HG03520 (cell line): Measurements from ENCODE around the gene PKD1.

Experiments used
- ATAC-seq: cut with Tn5 transposase; IDR thresholded peaks from one replicate; pipeline ENCODE4 v1.9.1; 2021; ENCODE audit warnings: mild to moderate bottlenecking, moderate library complexity; ENCODE audit not compliant: unreplicated experiment

Gene PKD1

DNA sequence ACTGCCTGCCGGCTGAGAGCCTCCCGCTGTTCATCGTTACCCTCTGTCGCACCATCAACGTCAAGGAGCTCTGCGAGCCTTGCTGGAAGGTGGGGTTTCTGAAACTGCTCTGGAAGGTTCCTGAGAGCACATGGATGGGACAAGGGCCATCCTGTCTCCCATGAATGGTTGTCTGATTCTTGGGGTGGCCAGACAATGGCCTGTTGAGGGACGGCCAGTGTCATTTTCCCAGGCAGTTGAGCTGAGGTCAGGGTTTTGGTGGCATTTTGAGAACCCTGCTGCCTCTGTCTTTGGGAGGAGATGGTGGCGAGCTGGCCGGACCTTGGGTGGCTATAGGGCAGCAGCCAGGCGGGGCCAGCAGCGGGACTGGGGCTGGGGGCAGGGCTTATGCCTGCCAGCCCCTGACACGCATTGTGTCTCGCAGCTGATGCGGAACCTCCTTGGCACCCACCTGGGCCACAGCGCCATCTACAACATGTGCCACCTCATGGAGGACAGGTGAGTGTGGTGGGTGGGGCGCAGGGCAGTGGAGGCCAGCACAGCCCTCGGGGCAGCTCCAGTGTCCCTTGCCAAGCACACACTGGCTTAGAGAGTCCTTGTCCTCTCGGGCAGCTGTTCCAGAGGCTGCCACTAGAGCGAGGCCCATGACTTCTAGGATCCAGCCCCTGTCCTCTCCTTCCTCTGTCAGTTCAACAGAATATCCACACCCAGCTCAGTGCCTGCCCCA is 78.9 kb downstream of the PKD1 start:
- no peak for ATAC-seq

GRCh38 chr16:2056077-2056476 is 79.6 kb downstream of the PKD1 start:
- ATAC-seq: no peak

DNA sequence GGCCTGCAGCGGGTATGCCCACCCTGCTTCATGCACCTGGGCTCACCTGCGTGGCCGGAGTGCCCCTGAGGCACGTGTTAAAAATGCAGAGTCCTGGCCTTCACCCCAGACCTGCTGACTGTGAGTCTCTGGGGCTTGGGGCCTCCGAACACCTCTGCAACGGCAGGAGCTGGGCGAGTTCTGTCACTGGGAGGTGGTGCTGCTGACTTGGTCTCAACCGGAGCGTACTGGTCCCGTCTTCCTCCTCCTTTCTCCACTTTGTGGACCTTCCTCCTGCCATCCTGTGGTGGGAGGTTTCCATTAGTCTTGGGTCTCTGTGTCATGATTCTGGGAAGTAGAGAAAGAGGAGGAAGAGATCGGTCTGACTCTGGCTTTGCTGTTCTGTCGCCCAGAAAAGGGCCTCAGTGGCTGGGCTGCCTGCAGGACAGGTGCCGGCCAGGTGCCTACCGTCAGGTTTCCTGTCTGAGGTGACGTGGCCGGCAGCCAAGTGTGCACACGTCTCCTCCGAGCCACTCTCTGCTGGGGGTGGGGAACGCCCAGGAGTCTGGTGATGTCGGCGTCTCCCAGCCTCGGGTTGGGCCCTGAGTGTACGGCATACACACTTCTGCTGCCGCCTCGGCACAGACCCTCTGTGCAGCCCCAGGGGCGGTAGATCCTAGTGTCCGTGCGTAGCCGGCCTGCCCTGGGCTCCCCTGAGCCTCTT is 81.0 kb downstream of the PKD1 start:
- no peak for ATAC-seq

- ATAC-seq: no peak
These were observed 81.8 kb downstream of the PKD1 start for GRCh38 chr16:2053897-2054296.

GRCh38 chr16:2053211-2053610 is 82.5 kb downstream of the PKD1 start:
- no peak for ATAC-seq

- ATAC-seq: no peak
These were observed 87.6 kb downstream of the PKD1 start for GRCh38 chr16:2048116-2048543.

DNA sequence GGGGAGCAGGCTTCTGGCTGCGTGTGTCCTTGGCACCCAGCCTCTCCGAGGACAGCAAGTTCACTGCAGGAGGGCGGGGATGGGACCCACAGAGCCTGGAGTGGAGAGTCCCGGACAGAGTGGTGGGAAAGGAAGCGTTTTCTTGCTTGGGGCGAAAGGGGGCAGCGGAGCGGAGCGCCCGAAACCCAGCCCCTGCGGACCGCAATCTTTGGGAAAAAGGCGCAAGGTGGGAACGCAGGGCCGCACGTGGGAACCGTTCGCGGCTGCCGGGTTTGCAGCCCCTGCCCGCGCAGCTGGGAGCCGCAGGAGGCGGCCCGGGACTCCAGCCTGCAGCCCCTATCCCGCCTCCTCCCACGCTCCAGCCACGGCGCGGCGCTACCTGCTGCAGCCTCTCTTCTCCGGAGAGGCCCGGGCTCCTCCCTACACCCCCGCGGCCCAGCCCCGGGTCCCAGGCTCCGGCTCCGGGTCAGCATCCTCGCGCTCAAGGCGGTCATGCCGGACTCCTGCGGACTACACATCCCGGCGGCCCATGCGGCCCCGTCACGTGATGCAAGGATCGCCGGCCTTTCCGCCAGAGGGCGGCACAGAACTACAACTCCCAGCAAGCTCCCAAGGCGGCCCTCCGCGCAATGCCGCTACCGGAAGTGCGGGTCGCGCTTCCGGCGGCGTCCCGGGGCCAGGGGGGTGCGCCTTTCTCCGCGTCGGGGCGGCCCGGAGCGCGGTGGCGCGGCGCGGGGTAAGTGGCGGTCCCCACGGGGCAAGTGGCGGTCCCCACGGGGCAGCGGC is 88.2 kb downstream of the PKD1 start, which contains the start of the genes NTHL1 and TSC2:
NTHL1 (minus strand) TSS at position 505 of the 786 bp plus-strand sequence; CDS start at position 494, 11 bp downstream.
TSC2 (plus strand) TSS at position 656 of the 786 bp plus-strand sequence. CDS start 631 bp downstream, outside the sequence.
- peak; percentile 82 for ATAC-seq

DNA sequence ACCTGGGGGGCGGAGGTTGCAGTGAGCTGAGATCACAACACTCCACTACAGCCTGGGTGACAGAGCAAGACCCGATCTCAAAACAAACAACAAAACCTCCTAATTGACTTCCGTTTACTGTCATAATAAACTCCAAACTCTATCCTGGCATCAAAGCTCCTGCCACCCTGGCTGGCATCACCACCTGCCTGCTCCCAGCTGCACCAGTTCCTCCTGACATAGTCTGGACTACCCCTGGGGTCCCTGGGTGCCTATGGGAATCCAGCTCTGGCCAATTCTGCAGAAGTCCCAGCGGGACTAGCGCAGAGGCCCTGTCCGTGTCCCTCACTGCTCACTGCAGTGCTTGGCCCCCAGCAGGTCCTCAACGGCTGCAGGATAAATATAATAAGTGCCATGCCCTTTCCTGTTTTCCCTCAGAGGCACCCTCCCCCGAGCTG is 88.8 kb downstream of the PKD1 start:
- no peak for ATAC-seq

GRCh38 chr16:2045965-2046892 is 89.5 kb downstream of the PKD1 start:
- ATAC-seq: no peak

DNA sequence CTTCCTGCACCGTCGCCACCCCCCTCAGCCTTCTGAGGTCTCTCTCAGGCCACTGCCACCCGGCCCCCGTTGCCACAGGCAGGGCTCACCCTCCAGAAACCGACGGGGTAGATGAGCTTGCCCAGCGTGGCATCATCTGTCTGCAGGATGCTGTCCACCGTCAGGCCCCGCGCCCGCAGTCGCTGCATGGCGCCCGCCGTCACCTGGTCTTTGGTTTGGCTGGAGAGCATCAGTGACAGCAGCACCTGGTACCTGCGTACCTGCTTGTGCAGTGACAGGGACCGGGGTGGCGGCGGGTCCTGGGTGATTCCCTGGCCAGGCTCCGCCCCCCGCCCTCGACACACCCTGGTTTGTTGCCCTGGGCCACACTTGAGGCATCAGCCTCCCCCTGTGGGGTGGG is 91.2 kb downstream of the PKD1 start:
- no peak for ATAC-seq

DNA sequence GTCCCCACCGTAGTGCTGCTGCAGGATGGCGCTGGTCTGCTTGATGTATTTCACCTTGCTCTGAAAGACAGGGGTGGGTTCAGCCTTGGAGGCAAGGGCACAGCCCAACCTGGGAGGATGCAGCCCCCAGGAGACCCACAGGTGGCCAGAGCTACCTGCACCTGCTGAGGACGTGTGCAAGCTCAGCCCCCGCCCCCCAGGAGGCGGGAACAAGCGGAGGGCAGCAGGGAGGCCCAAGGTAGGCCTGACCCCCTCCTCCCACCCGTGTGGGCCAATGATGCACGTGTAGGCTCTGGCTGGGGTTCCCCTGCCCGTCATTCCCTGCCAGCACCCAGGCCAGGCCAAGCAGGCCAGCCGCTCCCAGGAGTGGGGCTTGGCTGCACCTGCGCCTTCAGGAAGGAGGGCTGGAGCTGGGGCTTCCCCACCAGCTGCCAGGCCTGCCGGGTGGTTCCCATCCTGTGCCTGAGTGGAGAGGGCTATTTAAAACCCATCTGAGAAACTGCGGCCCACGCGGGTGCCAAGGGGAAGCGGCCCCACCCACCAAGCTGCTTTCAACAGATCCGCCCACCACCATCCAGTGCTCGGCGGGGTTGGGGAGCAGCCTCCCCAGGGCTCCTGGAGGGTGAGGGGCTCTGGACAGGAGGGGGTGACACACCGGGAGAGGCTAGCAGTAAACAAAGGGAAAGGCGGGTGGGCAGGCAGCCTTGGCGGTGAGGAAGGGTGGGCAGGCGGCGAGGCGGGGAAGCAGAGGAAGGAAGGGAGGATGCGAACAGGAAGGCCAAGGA is 91.8 kb downstream of the PKD1 start:
- no peak for ATAC-seq

DNA sequence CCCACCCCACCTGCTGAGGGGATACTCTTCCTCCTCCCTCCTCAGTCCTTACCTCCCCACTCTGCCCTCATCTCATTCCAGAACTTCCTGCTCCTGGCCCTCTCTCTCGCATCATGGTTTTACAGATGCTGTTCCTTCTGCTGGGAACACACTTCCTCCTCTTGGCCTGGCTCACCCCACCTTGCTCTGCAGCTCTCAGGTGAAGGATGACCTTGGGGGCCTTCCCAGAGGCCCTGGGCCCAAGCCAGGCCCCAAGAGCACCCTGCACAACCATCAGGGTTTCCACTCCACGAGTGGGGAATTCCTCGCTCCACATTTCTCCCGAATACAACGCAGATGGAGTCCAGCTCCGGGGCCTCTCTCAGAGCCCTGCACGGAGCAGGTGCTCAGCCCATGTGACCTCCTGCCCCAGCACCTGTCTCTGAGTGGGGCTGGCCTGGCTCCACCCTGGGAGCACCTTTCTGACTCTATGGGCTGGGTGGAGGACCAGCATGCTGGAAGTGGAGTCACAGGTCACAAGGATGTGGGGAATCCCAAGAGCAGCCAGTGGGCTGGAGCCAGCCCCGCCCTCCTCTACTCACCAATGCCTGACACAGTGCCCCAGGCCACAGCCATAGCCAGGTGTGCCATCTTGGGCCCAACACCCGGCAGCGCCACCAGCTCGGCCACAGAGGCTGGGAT is 92.6 kb downstream of the PKD1 start:
- ATAC-seq: no peak

- ATAC-seq: no peak
These were observed 93.3 kb downstream of the PKD1 start for GRCh38 chr16:2042171-2042985.

DNA sequence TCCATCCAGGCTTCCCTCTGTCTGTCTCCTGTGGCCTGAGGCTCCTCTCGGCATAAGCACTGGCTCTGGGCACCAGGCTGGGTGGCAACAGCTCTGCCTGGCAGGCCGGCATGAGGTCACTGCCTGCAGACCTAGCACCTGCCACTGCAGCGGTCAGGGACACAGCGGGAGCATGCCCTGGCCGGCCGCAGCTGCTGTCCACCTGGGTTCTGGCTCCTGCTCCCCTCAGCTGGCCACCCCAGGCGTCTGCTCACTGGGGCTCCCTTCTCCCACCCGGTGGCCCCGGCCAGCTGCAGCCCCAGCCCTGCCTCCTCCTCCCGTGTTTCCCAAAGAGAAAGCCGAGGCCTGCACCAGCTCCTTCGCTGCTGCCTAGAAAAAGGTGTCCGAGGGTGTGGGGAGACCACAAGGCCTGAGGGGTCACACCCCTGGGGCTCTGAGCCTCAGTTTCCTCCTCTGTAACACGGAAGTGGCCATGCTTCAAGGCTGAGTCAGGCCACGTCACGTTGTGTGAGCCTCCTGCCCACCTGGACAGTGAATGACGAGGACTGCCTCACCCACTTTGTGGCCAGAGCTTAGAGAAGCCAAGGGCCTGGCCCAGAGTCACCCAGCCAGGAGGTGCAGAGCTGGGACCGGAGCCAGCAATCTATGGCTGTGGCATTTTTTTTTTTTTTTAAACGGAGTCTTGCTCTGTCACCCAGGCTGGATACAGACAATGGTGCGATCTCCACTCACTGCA is 94.7 kb downstream of the PKD1 start:
- no peak for ATAC-seq

- no peak for ATAC-seq
These were observed 95.5 kb downstream of the PKD1 start for GRCh38 chr16:2040041-2040786.

- no peak for ATAC-seq
These were observed 96.2 kb downstream of the PKD1 start for GRCh38 chr16:2039274-2040031.
